B cell (primary cell): ENCODE measurements around the gene PPP1R26. TPM values are rescaled to one million over a fixed set of nuclear protein-coding genes. Genes with fewer than 3 reads are reported as not detected.
"Not testable (repeated sequence)": the region's sequence is repeated elsewhere in the genome, so short reads cannot be mapped to it uniquely, and the experiment has no call there.

Source experiments
- ATAC-seq: fragments of 200-7000 bp; cut with Tn5 transposase; one replicate; pipeline ENCODE4 v1.10.0; 2021; ENCODE audit warnings: low read depth, mild to moderate bottlenecking, moderate number of reproducible peaks, moderate library complexity
- CTCF ChIA-PET: fragments of 350-600 bp; sonication (Branson Sonifier 250); formaldehyde crosslinking; loops from one replicate; lab custom pipeline; 2021; ENCODE audit warnings: antibody characterized with exemption, inconsistent platforms; lab: Charles Lee
- POLR2A ChIA-PET: fragments of 350-600 bp; sonication (Branson Sonifier 250); formaldehyde crosslinking; loops from one replicate; lab custom pipeline; 2021; ENCODE audit warnings: antibody characterized with exemption; lab: Charles Lee
- DNase-seq: peaks from one replicate; pipeline ENCODE4 v3.0.0; 2013
- H2AFZ ChIP-seq: 2 replicates; pipeline ENCODE4 v1.6.1; 2012; ENCODE audit warnings: mild to moderate bottlenecking, low read depth, low read length; ENCODE audit not compliant: insufficient read depth, poor library complexity, severe bottlenecking
- H3K27ac ChIP-seq, 2 donors: 1 replicate in 1 of 2; 2 replicates in 1 of 2; pipeline ENCODE4 v1.5.1; 2012 to 2013; ENCODE audit warnings: low read length in 2 of 2, mild to moderate bottlenecking in 2 of 2, moderate library complexity in 1 of 2
- H3K27me3 ChIP-seq, 4 experiments: fragments of 200-600 bp in 1 of 4; sonication (generic) in 1 of 4; replicated peaks in 1 of 4; 1 replicate in 2 of 4; 2 replicates in 2 of 4; pipeline versions ENCODE4 v1.6.1 to v1.7.0; 2013 to 2016; ENCODE audit warnings: low read length in 3 of 4, mild to moderate bottlenecking in 2 of 4, mixed read lengths in 1 of 4, moderate library complexity in 1 of 4; ENCODE audit not compliant: insufficient read depth in 4 of 4, control insufficient read depth in 3 of 4; ENCODE audit errors: control extremely low read depth in 1 of 4
- H3K36me3 ChIP-seq, 2 experiments: replicated peaks in 1 of 2; 1 replicate in 1 of 2; 2 replicates in 1 of 2; pipeline versions ENCODE4 v1.6.1 to v1.7.1; 2013; ENCODE audit warnings: low read length in 1 of 2; ENCODE audit not compliant: insufficient read depth in 2 of 2, control insufficient read depth in 1 of 2; ENCODE audit errors: control extremely low read depth in 1 of 2, extremely low read depth in 1 of 2
- H3K4me1 ChIP-seq, 2 donors: fragments of 200-600 bp in 1 of 2; sonication (generic) in 1 of 2; 1 replicate in 1 of 2; 2 replicates in 1 of 2; pipeline versions ENCODE4 v1.5.1 to v1.6.1; 2013 to 2017; ENCODE audit warnings: low read length in 2 of 2; ENCODE audit not compliant: control insufficient read depth in 2 of 2, insufficient read depth in 2 of 2
- H3K4me2 ChIP-seq: replicated peaks from 2 replicates; pipeline ENCODE3; 2012; ENCODE audit warnings: mild to moderate bottlenecking, low read depth, low read length; ENCODE audit not compliant: poor library complexity, severe bottlenecking
- H3K4me3 ChIP-seq, 5 experiments: fragments of 200-600 bp in 1 of 5; sonication (generic) in 1 of 5; 1 replicate in 3 of 5; 2 replicates in 2 of 5; pipeline versions ENCODE4 v1.5.1 to v1.7.0; 2011 to 2016; ENCODE audit warnings: low read length in 4 of 5, mild to moderate bottlenecking in 4 of 5, low read depth in 2 of 5, control low read depth in 1 of 5, moderate library complexity in 1 of 5; ENCODE audit not compliant: insufficient read depth in 1 of 5; ENCODE audit errors: control extremely low read depth in 1 of 5, extremely low read depth in 1 of 5
- H3K79me2 ChIP-seq: fragments of 200-600 bp; sonication (generic); one replicate; pipeline ENCODE4 v1.6.0; 2016; ENCODE audit warnings: low read length; ENCODE audit not compliant: control insufficient read depth, insufficient read depth
- H3K9ac ChIP-seq: fragments of 200-600 bp; sonication (generic); 2 replicates; pipeline ENCODE4 v1.6.1; 2017; ENCODE audit warnings: mild to moderate bottlenecking, low read length, moderate library complexity
- H3K9me3 ChIP-seq, 3 donors: one replicate each; pipeline versions ENCODE4 v1.6.1 to v1.7.1; 2013; ENCODE audit warnings: low read length in 2 of 3; ENCODE audit not compliant: control insufficient read depth in 2 of 3, insufficient read depth in 1 of 3; ENCODE audit errors: control extremely low read depth in 1 of 3
- H4K20me1 ChIP-seq: 2 replicates; pipeline ENCODE4 v1.6.0; 2012; ENCODE audit warnings: mild to moderate bottlenecking, low read length; ENCODE audit not compliant: insufficient read depth, control insufficient read depth, poor library complexity, severe bottlenecking
- H3K27ac Mint-ChIP-seq: one replicate; pipeline ENCODE4 v1.8.0; 2021; ENCODE audit warnings: mixed read lengths
- H3K27me3 Mint-ChIP-seq: one replicate; pipeline ENCODE4 v1.8.0; 2021; ENCODE audit warnings: mixed read lengths
- H3K4me1 Mint-ChIP-seq: one replicate; pipeline ENCODE4 v1.8.0; 2021; ENCODE audit warnings: mixed read lengths
- H3K4me3 Mint-ChIP-seq: one replicate; pipeline ENCODE4 v1.8.0; 2021; ENCODE audit warnings: mixed read lengths
- H3K9me3 Mint-ChIP-seq: one replicate; pipeline ENCODE4 v1.8.0; 2022; ENCODE audit warnings: mixed read lengths; ENCODE audit not compliant: insufficient read depth
- CTCF ChIP-seq: fragments of 200-600 bp; IDR thresholded peaks from one replicate; pipeline ENCODE4 v1.8.0; 2022; ENCODE audit warnings: antibody characterized with exemption, mild to moderate bottlenecking
- EZH2 ChIP-seq: IDR thresholded peaks from 2 replicates; pipeline ENCODE4 v1.6.1; 2012; ENCODE audit warnings: borderline replicate concordance, low read depth, mild to moderate bottlenecking, moderate library complexity, low read length; ENCODE audit not compliant: insufficient read depth, poor library complexity, severe bottlenecking
- WGBS: methylation state at CpG from one replicate; pipeline ENCODE4 v1.1.5; 2013; ENCODE audit warnings: missing lambda C conversion rate; ENCODE audit not compliant: insufficient coverage; 5-methylcytosine and 5-hydroxymethylcytosine counted together
- intact Hi-C: fragments of 100-400 bp; cut with micrococcal nuclease; formaldehyde crosslinking; loops from one replicate; pipeline ENCODE4 v1.10.0; 2022
- polyA plus RNA-seq: library from polyadenylated mRNA; depleted of rRNA; stranded (reverse); fragments of >200 nt; gene quantifications from 2 replicates; pipeline ENCODE4 v1.2.3, GENCODE V29; 2012
- total RNA-seq, 2 donors: library from RNA; stranded (reverse); fragments of 120-200 nt in 1 of 2; gene quantifications; 1 replicate in 1 of 2; 2 replicates in 1 of 2; pipeline versions ENCODE4 v1.2.3 to v1.2.4, GENCODE V29; 2013 to 2022

Gene PPP1R26
- total and polyA plus RNA-seq, 2 donors (not counting 1 experiment from before 2014, with no cell fraction given), result 1.9 to 7.8 TPM

GRCh38 chr9:135447126-135447525, 32.5 kb upstream of the PPP1R26 start:
- Histone ChIP-seq H4K20me1 (no peaks in the 10 kb centered on the region), H3K27me3 (peaks cover 0 to under 1% (median 0%) of the 10 kb centered on the region in 4 experiments), H2AFZ (no peak overlapping the region), H3K9me3 (peaks cover 0 to 15% (median 2%) of the 10 kb centered on the region in 3 donors), H3K4me1 (no peaks in the 10 kb centered on the region), H3K4me2 (no peak overlapping the region), H3K4me3 (no peak overlapping the region), H3K36me3 (no peaks in the 10 kb centered on the region), H3K79me2 (no peaks in the 10 kb centered on the region), H3K9ac (no peak overlapping the region), H3K27ac (no peak overlapping the region)
- 77% methylated on average over 12 of the region's 12 CpGs for WGBS
- H3K4me3 Mint-ChIP-seq, result no peak overlapping the region
- no peaks in the 10 kb centered on the region for H3K4me1 Mint-ChIP-seq
- TF ChIP-seq CTCF (no peak), EZH2 (no peak)
- DNase-seq (no peak), ATAC-seq (no peak)
- peaks cover 5% of the 10 kb centered on the region for H3K27me3 Mint-ChIP-seq
- POLR2A ChIA-PET, result no interaction called here
- H3K27ac Mint-ChIP-seq, result no peak overlapping the region
- intact Hi-C loops, result no loop called here
- CTCF ChIA-PET, result no interaction called here
- H3K9me3 Mint-ChIP-seq, result no peaks in the 10 kb centered on the region

GRCh38 chr9:135448663-135449100, 30.9 kb upstream of the PPP1R26 start:
- no peak for DNase-seq
- Mint-ChIP-seq H3K27ac (no peak overlapping the region), H3K4me3 (no peak overlapping the region), H3K27me3 (no peaks in the 10 kb centered on the region), H3K9me3 (no peaks in the 10 kb centered on the region), H3K4me1 (no peaks in the 10 kb centered on the region)
- H3K36me3 ChIP-seq, result no peaks in the 10 kb centered on the region
- no peaks in the 10 kb centered on the region for H3K4me1 ChIP-seq
- ChIA-PET CTCF (interaction anchor here (0.9 kb wide), 1 partner anchor 25 kb away, joined by 3 read pairs; no protein-coding TSS in a partner anchor), POLR2A (no interaction called here)
- H3K79me2 ChIP-seq, result no peaks in the 10 kb centered on the region
- H3K27ac ChIP-seq, result no peak overlapping the region
- no peak overlapping the region for H3K4me3 ChIP-seq
- intact Hi-C loops, result no loop called here
- peaks cover 0 to 14% (median 2%) of the 10 kb centered on the region in 3 donors for H3K9me3 ChIP-seq
- no peak for TF ChIP-seq EZH2
- no peak for ATAC-seq
- H2AFZ ChIP-seq, result no peak overlapping the region
- H3K9ac ChIP-seq, result no peak overlapping the region
- no peaks in the 10 kb centered on the region for H3K27me3 ChIP-seq
- 62% methylated on average over 10 of the region's 11 CpGs for WGBS
- no peak overlapping the region for H3K4me2 ChIP-seq
- H4K20me1 ChIP-seq, result no peaks in the 10 kb centered on the region

- H3K9me3 ChIP-seq, POLR2A ChIA-PET, H3K4me3 Mint-ChIP-seq, H3K27me3 ChIP-seq, H3K9me3 Mint-ChIP-seq, H3K36me3 ChIP-seq, H4K20me1 ChIP-seq, H3K27ac Mint-ChIP-seq, H3K27ac ChIP-seq, CTCF ChIA-PET, ATAC-seq, H3K9ac ChIP-seq, H2AFZ ChIP-seq, H3K79me2 ChIP-seq, H3K4me1 Mint-ChIP-seq, H3K27me3 Mint-ChIP-seq, H3K4me1 ChIP-seq, H3K4me3 ChIP-seq, H3K4me2 ChIP-seq, DNase-seq, intact Hi-C loops: not testable (repeated sequence)
- WGBS, result 81% methylated on average over 5 of the region's 11 CpGs
Measured at GRCh38 chr9:135449532-135449931, 30.1 kb upstream of the PPP1R26 start.
